ENCODE results near the gene ZBTB33. TPM values are rescaled to one million over a fixed set of nuclear protein-coding genes. Genes with fewer than 3 reads are reported as not detected.

Gene ZBTB33
- total RNA-seq, 2 donors from 2014 or later = 20.5 to 21.3 TPM

- intact Hi-C loops (cut with DNase I) = no loop called here
- no peak for TF ChIP-seq CTCF (IDR thresholded peaks at IDR 0.05)
- no peak for TF ChIP-seq POLR2A (IDR thresholded peaks at IDR 0.05)
- TF ChIP-seq POLR2AphosphoS5 (IDR thresholded peaks at IDR 0.05) = no peak
- DNase-seq (ENCODE audit: low spot score) = no peak
- no peaks in the 10 kb centered on the region for H3K36me3 ChIP-seq
- H3K27ac ChIP-seq = no peak overlapping the region
- H3K4me3 ChIP-seq = no peak overlapping the region
- H3K27me3 ChIP-seq (replicated peaks; ENCODE audit: insufficient read depth) = no peaks in the 10 kb centered on the region
- 14% methylated on average over 4 of the region's 4 CpGs for WGBS
- H3K4me1 ChIP-seq (replicated peaks) = no peaks in the 10 kb centered on the region
- H3K9me3 ChIP-seq = no peaks in the 10 kb centered on the region
Observed at GRCh38 chrX:120302434-120302833, 51.8 kb downstream of the ZBTB33 start.

GRCh38 chrX:120304256-120304655, 53.6 kb downstream of the ZBTB33 start:
- no peak for DNase-seq (ENCODE audit: low spot score)
- WGBS = 77% methylated on average over 8 of the region's 8 CpGs
- Histone ChIP-seq H3K27ac (no peak overlapping the region), H3K4me3 (no peak overlapping the region), H3K27me3 (replicated peaks; ENCODE audit: insufficient read depth) (no peaks in the 10 kb centered on the region), H3K36me3 (no peaks in the 10 kb centered on the region), H3K4me1 (replicated peaks) (no peaks in the 10 kb centered on the region), H3K9me3 (no peaks in the 10 kb centered on the region)
- TF ChIP-seq POLR2AphosphoS5 (IDR thresholded peaks at IDR 0.05) (no peak), CTCF (IDR thresholded peaks at IDR 0.05) (no peak), POLR2A (IDR thresholded peaks at IDR 0.05) (no peak)
- intact Hi-C loops (cut with DNase I) = no loop called here

- DNase-seq (ENCODE audit: low spot score) = no peak
- intact Hi-C loops (cut with DNase I) = no loop called here
- TF ChIP-seq POLR2A (IDR thresholded peaks at IDR 0.05) (no peak), POLR2AphosphoS5 (IDR thresholded peaks at IDR 0.05) (no peak), CTCF (IDR thresholded peaks at IDR 0.05) (no peak)
- Histone ChIP-seq H3K27ac (no peak overlapping the region), H3K36me3 (no peaks in the 10 kb centered on the region), H3K9me3 (no peaks in the 10 kb centered on the region), H3K27me3 (replicated peaks; ENCODE audit: insufficient read depth) (no peaks in the 10 kb centered on the region), H3K4me3 (no peak overlapping the region), H3K4me1 (replicated peaks) (no peaks in the 10 kb centered on the region)
- WGBS = 66% methylated on average over 11 of the region's 11 CpGs
Observed at GRCh38 chrX:120305531-120306141, 55.0 kb downstream of the ZBTB33 start.

GRCh38 chrX:120306630-120307029, 56.0 kb downstream of the ZBTB33 start:
- H3K27ac ChIP-seq = no peak overlapping the region
- WGBS = 67% methylated on average over 2 of the region's 2 CpGs
- no peaks in the 10 kb centered on the region for H3K9me3 ChIP-seq
- no peaks in the 10 kb centered on the region for H3K4me1 ChIP-seq (replicated peaks)
- DNase-seq (ENCODE audit: low spot score) = no peak
- H3K27me3 ChIP-seq (replicated peaks; ENCODE audit: insufficient read depth) = no peaks in the 10 kb centered on the region
- no peaks in the 10 kb centered on the region for H3K36me3 ChIP-seq
- H3K4me3 ChIP-seq = no peak overlapping the region
- no peak for TF ChIP-seq CTCF (IDR thresholded peaks at IDR 0.05)
- no peak for TF ChIP-seq POLR2A (IDR thresholded peaks at IDR 0.05)
- TF ChIP-seq POLR2AphosphoS5 (IDR thresholded peaks at IDR 0.05) = no peak
- intact Hi-C loops (cut with DNase I) = no loop called here

Other genes with a start within 250 kb of the ZBTB33 start
- under 1 TPM in 1 of 2 donors, not detected in 1; 0.97 TPM for gene RHOXF2B, start 173.1 kb upstream of the ZBTB33 start, total RNA-seq
- gene RHOXF1, start 134.9 kb upstream of the ZBTB33 start, total RNA-seq = 10 to 100 TPM in 1 of 2 donors, not detected in 1; 27.5 TPM
- gene RHOXF2, start 92.2 kb upstream of the ZBTB33 start, total RNA-seq = 1 to 10 TPM in 1 of 2 donors, not detected in 1; 10.0 TPM
- under 1 TPM; 0.18 to 0.62 TPM for gene TMEM255A, start 60.6 kb downstream of the ZBTB33 start, total RNA-seq
- under 1 TPM in 1 of 2 donors, not detected in 1; 0.50 TPM for gene ATP1B4, start 111.3 kb downstream of the ZBTB33 start, total RNA-seq
- 100 to 1,000 TPM; 156 to 269 TPM for gene LAMP2, start 218.5 kb downstream of the ZBTB33 start, total RNA-seq